ENCODE data around the gene SGIP1. TPM values are rescaled to one million over a fixed set of nuclear protein-coding genes. Genes with fewer than 3 reads are reported as not detected.
A peak's percentile ranks its signal among the peaks of the same experiment; 100 is the strongest.
"Not testable (repeated sequence)": the region's sequence is repeated elsewhere in the genome, so short reads cannot be mapped to it uniquely, and the experiment has no call there.

SGIP1 gene
- total RNA-seq, 1 donor from 2014 or later, result 0.79 TPM

GRCh38 chr1:66711420-66711819, 177.5 kb downstream of the SGIP1 start:
- DNase-seq (ENCODE audit: low read depth) (peak; percentile 13), FAIRE-seq (no peak)
- TF ChIP-seq CTCF (IDR thresholded peaks at IDR 0.05; ENCODE audit: insufficient read depth, low read length, severe bottlenecking), result no peak
- no peaks in the 10 kb centered on the region for H3K36me3 ChIP-seq (ENCODE audit: control insufficient read depth, insufficient read depth, low read length)
- H3K27me3 ChIP-seq (ENCODE audit: control insufficient read depth, insufficient read depth, low read length), result no peaks in the 10 kb centered on the region
- H3K4me3 ChIP-seq (ENCODE audit: low read depth, low read length), result no peak overlapping the region

GRCh38 chr1:66712839-66713238, 178.9 kb downstream of the SGIP1 start:
- no peaks in the 10 kb centered on the region for H3K36me3 ChIP-seq (ENCODE audit: control insufficient read depth, insufficient read depth, low read length)
- H3K27me3 ChIP-seq (ENCODE audit: control insufficient read depth, insufficient read depth, low read length), result no peaks in the 10 kb centered on the region
- TF ChIP-seq CTCF (IDR thresholded peaks at IDR 0.05; ENCODE audit: insufficient read depth, low read length, severe bottlenecking), result no peak
- no peak overlapping the region for H3K4me3 ChIP-seq (ENCODE audit: low read depth, low read length)
- FAIRE-seq (no peak), DNase-seq (ENCODE audit: low read depth) (no peak)

- no peak for TF ChIP-seq CTCF (IDR thresholded peaks at IDR 0.05; ENCODE audit: insufficient read depth, low read length, severe bottlenecking)
- DNase-seq (ENCODE audit: low read depth) (no peak), FAIRE-seq (no peak)
- Histone ChIP-seq H3K36me3 (ENCODE audit: control insufficient read depth, insufficient read depth, low read length) (no peaks in the 10 kb centered on the region), H3K4me3 (ENCODE audit: low read depth, low read length) (no peak overlapping the region), H3K27me3 (ENCODE audit: control insufficient read depth, insufficient read depth, low read length) (no peaks in the 10 kb centered on the region)
Measured at GRCh38 chr1:66723985-66724384, 190.0 kb downstream of the SGIP1 start.

GRCh38 chr1:66725885-66726665, 192.1 kb downstream of the SGIP1 start:
- FAIRE-seq (peak; percentile 36), DNase-seq (ENCODE audit: low read depth) (peak; percentile 70)
- Histone ChIP-seq H3K36me3 (ENCODE audit: control insufficient read depth, insufficient read depth, low read length) (no peaks in the 10 kb centered on the region), H3K27me3 (ENCODE audit: control insufficient read depth, insufficient read depth, low read length) (no peaks in the 10 kb centered on the region), H3K4me3 (ENCODE audit: low read depth, low read length) (no peak overlapping the region)
- peak; percentile 94 for TF ChIP-seq CTCF (IDR thresholded peaks at IDR 0.05; ENCODE audit: insufficient read depth, low read length, severe bottlenecking)

GRCh38 chr1:66728021-66728420, 194.1 kb downstream of the SGIP1 start:
- DNase-seq (ENCODE audit: low read depth), result peak; percentile 72
- TF ChIP-seq CTCF (IDR thresholded peaks at IDR 0.05; ENCODE audit: insufficient read depth, low read length, severe bottlenecking), result no peak
- no peak for FAIRE-seq
- no peaks in the 10 kb centered on the region for H3K36me3 ChIP-seq (ENCODE audit: control insufficient read depth, insufficient read depth, low read length)
- no peak overlapping the region for H3K4me3 ChIP-seq (ENCODE audit: low read depth, low read length)
- no peaks in the 10 kb centered on the region for H3K27me3 ChIP-seq (ENCODE audit: control insufficient read depth, insufficient read depth, low read length)

GRCh38 chr1:66728716-66729115, 194.8 kb downstream of the SGIP1 start:
- FAIRE-seq; DNase-seq (ENCODE audit: low read depth); H3K27me3 ChIP-seq (ENCODE audit: control insufficient read depth, insufficient read depth, low read length); H3K36me3 ChIP-seq (ENCODE audit: control insufficient read depth, insufficient read depth, low read length); H3K4me3 ChIP-seq (ENCODE audit: low read depth, low read length): not testable (repeated sequence)
